HEK293 (cell line): ENCODE data around the gene GATAD2A.

Experiments used
- CTCF ChIA-PET: fragments of 350-600 bp; formaldehyde crosslinking; extraction: SDS; loops from one replicate; lab custom pipeline; 2021; ENCODE audit warnings: antibody characterized with exemption; lab: Yijun Ruan, JAX
- POLR2A ChIA-PET: fragments of 300-600 bp; formaldehyde crosslinking; extraction: SDS; loops from one replicate; lab custom pipeline; 2020; ENCODE audit warnings: antibody characterized with exemption, inconsistent platforms; lab: Yijun Ruan, JAX
- H3K27ac ChIP-seq: fragments of 200-500 bp; sonication (Bioruptor generic); 2 replicates; pipeline ENCODE4 v1.5.1; 2014; ENCODE audit warnings: low read depth, low read length, control low read depth, inconsistent platforms; ENCODE audit errors: extremely low read depth
- H3K36me3 ChIP-seq, 2 experiments: fragments of 200-500 bp in 1 of 2; sonication (Bioruptor generic) in 1 of 2; 1 replicate in 1 of 2; 2 replicates in 1 of 2; pipeline ENCODE4 v1.5.1; 2014 to 2017; ENCODE audit warnings: inconsistent platforms in 2 of 2, low read length in 2 of 2; ENCODE audit not compliant: control insufficient read depth in 2 of 2, insufficient read depth in 1 of 2
- H3K4me1 ChIP-seq: fragments of 200-500 bp; sonication (Bioruptor generic); 2 replicates; pipeline ENCODE4 v1.5.1; 2014; ENCODE audit warnings: mild to moderate bottlenecking, low read length, inconsistent platforms; ENCODE audit not compliant: control insufficient read depth, insufficient read depth
- H3K4me3 ChIP-seq: 2 replicates; pipeline ENCODE4 v1.5.1; 2011; ENCODE audit warnings: low read depth, mild to moderate bottlenecking, control low read depth, low read length, moderate library complexity
- H3K9me3 ChIP-seq: fragments of 200-500 bp; sonication (Bioruptor generic); 2 replicates; pipeline ENCODE4 v1.5.1; 2014; ENCODE audit warnings: low read depth, low read length, inconsistent platforms; ENCODE audit not compliant: control insufficient read depth, insufficient read depth
- BCL11A ChIP-seq: fragments of 450-650 bp; formaldehyde crosslinking; IDR thresholded peaks from 2 replicates; pipeline ENCODE4 v1.5.1; 2016; ENCODE audit warnings: low read depth, missing biosample characterization, missing genetic modification characterization
- KLF8 ChIP-seq: fragments of 450-650 bp; formaldehyde crosslinking; IDR thresholded peaks from 2 replicates; pipeline ENCODE4 v1.5.1; 2016; ENCODE audit warnings: missing biosample characterization, missing genetic modification characterization
- TRIM28 ChIP-seq: IDR thresholded peaks from 2 replicates; pipeline ENCODE4 v1.6.1; 2011; ENCODE audit warnings: low read length, control low read depth, borderline replicate concordance
- ZNF157 ChIP-seq: fragments of 450-650 bp; formaldehyde crosslinking; IDR thresholded peaks from 2 replicates; pipeline ENCODE4 v1.5.1; 2016; ENCODE audit warnings: missing biosample characterization, missing genetic modification characterization
- ZNF2 ChIP-seq: fragments of 450-650 bp; formaldehyde crosslinking; IDR thresholded peaks from 2 replicates; pipeline ENCODE4 v1.5.1; 2016; ENCODE audit warnings: missing biosample characterization, missing genetic modification characterization
- ZNF423 ChIP-seq: fragments of 450-650 bp; formaldehyde crosslinking; IDR thresholded peaks from 2 replicates; pipeline ENCODE4 v1.5.1; 2016; ENCODE audit warnings: missing biosample characterization, missing genetic modification characterization
- TF ChIP-seq, protein P1 (sequence below): fragments of 450-650 bp; formaldehyde crosslinking; IDR thresholded peaks from 2 replicates; pipeline ENCODE4 v1.5.1; 2016; ENCODE audit warnings: missing biosample characterization, missing genetic modification characterization, borderline replicate concordance
- TF ChIP-seq, protein P2 (sequence below): fragments of 450-650 bp; formaldehyde crosslinking; IDR thresholded peaks from 2 replicates; pipeline ENCODE4 v1.5.1; 2017; ENCODE audit warnings: missing biosample characterization, missing genetic modification characterization
- TF ChIP-seq, protein P3 (sequence below): fragments of 450-650 bp; formaldehyde crosslinking; IDR thresholded peaks from 2 replicates; pipeline ENCODE4 v1.5.1; 2016; ENCODE audit warnings: missing biosample characterization, missing genetic modification characterization
- TF ChIP-seq, protein P4 (sequence below): fragments of 450-650 bp; formaldehyde crosslinking; IDR thresholded peaks from 2 replicates; pipeline ENCODE4 v1.5.1; 2016; ENCODE audit warnings: missing biosample characterization, missing genetic modification characterization

Gene GATAD2A

DNA sequence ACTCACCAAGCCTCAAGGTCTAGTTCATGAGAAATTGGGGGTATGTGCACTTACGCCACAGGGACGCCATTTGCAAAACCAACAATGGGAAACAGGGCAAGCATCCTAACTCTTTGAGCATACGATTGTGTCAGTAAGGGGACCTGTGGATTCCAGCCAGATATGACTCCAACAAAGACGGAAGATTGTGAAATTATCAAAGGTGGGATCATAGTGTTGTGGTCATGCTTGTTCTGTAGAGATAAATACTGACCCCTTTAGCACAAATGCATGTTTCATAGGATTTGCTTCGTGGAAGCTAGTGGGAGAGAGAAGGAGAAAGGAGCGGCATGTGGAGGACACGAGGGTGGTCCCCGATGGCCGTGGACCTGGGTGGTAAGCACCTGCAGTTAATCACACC lies 37.8 kb downstream of the GATAD2A start (continued):
- TF ChIP-seq, protein P1, sequence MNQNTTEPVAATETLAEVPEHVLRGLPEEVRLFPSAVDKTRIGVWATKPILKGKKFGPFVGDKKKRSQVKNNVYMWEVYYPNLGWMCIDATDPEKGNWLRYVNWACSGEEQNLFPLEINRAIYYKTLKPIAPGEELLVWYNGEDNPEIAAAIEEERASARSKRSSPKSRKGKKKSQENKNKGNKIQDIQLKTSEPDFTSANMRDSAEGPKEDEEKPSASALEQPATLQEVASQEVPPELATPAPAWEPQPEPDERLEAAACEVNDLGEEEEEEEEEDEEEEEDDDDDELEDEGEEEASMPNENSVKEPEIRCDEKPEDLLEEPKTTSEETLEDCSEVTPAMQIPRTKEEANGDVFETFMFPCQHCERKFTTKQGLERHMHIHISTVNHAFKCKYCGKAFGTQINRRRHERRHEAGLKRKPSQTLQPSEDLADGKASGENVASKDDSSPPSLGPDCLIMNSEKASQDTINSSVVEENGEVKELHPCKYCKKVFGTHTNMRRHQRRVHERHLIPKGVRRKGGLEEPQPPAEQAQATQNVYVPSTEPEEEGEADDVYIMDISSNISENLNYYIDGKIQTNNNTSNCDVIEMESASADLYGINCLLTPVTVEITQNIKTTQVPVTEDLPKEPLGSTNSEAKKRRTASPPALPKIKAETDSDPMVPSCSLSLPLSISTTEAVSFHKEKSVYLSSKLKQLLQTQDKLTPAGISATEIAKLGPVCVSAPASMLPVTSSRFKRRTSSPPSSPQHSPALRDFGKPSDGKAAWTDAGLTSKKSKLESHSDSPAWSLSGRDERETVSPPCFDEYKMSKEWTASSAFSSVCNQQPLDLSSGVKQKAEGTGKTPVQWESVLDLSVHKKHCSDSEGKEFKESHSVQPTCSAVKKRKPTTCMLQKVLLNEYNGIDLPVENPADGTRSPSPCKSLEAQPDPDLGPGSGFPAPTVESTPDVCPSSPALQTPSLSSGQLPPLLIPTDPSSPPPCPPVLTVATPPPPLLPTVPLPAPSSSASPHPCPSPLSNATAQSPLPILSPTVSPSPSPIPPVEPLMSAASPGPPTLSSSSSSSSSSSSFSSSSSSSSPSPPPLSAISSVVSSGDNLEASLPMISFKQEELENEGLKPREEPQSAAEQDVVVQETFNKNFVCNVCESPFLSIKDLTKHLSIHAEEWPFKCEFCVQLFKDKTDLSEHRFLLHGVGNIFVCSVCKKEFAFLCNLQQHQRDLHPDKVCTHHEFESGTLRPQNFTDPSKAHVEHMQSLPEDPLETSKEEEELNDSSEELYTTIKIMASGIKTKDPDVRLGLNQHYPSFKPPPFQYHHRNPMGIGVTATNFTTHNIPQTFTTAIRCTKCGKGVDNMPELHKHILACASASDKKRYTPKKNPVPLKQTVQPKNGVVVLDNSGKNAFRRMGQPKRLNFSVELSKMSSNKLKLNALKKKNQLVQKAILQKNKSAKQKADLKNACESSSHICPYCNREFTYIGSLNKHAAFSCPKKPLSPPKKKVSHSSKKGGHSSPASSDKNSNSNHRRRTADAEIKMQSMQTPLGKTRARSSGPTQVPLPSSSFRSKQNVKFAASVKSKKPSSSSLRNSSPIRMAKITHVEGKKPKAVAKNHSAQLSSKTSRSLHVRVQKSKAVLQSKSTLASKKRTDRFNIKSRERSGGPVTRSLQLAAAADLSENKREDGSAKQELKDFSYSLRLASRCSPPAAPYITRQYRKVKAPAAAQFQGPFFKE (tag by site-specific recombination) = no peak
- TF ChIP-seq ZNF157 (tag by site-specific recombination) = no peak
- TF ChIP-seq KLF8 (tag by site-specific recombination) = no peak
- TF ChIP-seq, protein P2, sequence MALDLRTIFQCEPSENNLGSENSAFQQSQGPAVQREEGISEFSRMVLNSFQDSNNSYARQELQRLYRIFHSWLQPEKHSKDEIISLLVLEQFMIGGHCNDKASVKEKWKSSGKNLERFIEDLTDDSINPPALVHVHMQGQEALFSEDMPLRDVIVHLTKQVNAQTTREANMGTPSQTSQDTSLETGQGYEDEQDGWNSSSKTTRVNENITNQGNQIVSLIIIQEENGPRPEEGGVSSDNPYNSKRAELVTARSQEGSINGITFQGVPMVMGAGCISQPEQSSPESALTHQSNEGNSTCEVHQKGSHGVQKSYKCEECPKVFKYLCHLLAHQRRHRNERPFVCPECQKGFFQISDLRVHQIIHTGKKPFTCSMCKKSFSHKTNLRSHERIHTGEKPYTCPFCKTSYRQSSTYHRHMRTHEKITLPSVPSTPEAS = no peak

DNA sequence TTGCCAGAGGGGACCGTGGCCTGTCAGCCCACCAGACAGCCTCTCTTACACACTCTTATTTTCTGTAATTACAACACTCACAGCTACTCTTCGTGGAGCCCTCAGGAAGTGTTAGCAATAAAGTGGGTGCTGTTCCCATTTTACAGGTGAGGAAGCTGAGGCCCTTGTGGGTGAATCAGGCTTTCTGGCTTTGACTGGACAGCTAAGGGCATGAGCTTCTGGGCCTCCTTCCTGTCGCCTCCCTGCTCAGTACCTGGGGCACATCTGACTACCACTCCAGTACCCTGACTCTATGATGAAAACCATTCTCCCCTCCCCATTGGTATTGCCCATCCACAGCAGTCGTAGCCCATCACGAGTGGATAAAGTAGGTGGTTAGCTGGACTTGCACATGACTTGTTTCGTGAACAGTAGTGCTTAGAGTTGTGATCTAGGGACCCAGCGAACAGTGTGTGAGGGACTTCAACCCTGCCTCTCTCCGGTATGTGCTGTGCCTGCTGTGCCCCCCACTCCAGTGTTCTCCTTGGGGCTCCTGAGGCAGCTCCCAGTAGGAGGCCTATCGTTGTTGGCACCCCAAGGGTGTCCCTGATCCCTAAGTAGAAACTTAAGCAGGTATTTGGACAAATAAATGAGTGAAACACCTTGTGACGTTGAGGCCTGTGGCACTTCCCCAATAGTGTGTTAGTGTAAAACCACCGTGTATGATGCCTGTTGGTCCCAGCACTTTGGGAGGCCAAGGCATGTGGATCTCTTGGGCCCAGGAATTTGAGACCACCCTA lies 38.6 kb downstream of the GATAD2A start:
- peaks cover 0 to 8% of the 10 kb centered on the region in 2 experiments; a peak in 1 of 3 replicates for H3K36me3 ChIP-seq
- H3K27ac ChIP-seq = no peak overlapping the region
- no peaks in the 10 kb centered on the region for H3K9me3 ChIP-seq
- ChIA-PET POLR2A (interaction anchor here (0.6 kb wide), 2 partner anchors 15 to 469 kb away, joined by 4 to 6 read pairs; no protein-coding TSS in a partner anchor), CTCF (interaction anchor here (0.6 to 0.8 kb wide), 3 partner anchors 31 to 225 kb away, joined by 3 read pairs; partner anchors contain the start of genes GATAD2A and ZNF101)
- H3K4me1 ChIP-seq = 0 out of 2 replicates have a peak, but pooled peaks cover 9% of the 10 kb centered on the region
- TF ChIP-seq, protein P3, sequence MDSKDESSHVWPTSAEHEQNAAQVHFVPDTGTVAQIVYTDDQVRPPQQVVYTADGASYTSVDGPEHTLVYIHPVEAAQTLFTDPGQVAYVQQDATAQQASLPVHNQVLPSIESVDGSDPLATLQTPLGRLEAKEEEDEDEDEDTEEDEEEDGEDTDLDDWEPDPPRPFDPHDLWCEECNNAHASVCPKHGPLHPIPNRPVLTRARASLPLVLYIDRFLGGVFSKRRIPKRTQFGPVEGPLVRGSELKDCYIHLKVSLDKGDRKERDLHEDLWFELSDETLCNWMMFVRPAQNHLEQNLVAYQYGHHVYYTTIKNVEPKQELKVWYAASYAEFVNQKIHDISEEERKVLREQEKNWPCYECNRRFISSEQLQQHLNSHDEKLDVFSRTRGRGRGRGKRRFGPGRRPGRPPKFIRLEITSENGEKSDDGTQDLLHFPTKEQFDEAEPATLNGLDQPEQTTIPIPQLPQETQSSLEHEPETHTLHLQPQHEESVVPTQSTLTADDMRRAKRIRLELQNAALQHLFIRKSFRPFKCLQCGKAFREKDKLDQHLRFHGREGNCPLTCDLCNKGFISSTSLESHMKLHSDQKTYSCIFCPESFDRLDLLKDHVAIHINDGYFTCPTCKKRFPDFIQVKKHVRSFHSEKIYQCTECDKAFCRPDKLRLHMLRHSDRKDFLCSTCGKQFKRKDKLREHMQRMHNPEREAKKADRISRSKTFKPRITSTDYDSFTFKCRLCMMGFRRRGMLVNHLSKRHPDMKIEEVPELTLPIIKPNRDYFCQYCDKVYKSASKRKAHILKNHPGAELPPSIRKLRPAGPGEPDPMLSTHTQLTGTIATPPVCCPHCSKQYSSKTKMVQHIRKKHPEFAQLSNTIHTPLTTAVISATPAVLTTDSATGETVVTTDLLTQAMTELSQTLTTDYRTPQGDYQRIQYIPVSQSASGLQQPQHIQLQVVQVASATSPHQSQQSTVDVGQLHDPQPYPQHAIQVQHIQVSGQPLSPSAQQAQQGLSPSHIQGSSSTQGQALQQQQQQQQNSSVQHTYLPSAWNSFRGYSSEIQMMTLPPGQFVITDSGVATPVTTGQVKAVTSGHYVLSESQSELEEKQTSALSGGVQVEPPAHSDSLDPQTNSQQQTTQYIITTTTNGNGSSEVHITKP (tag by site-specific recombination) = peak; percentile 51; the same call in 1 of the 2 replicates
- TF ChIP-seq ZNF423 (tag by site-specific recombination) = no peak
- no peak overlapping the region for H3K4me3 ChIP-seq

DNA sequence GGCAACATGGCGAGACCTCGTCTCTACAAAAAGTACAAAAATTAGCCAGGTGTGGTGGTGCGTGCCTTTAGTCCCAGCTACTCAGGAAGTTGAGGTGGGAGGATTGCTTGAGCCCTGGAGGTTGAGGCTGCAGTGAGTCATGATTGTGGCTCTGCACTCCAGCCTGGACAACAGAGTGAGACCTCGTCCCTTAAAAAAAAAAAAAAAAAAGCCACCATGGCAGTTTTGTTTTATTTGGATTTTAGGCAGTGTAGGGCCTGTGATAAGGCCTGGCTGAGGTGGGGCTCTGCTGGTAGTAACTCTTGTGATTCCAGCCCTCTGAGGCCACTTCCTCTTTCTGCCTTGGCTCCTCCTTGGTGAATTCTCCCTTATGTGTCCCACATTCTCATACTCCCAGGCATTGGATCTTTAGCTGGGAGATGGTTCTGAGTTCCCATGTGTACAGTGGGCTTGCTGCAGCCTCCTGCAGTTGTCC lies 39.2 kb downstream of the GATAD2A start:
- H3K4me3 ChIP-seq = no peak overlapping the region
- peaks cover 0 to 8% of the 10 kb centered on the region in 2 experiments; a peak in 1 of 3 replicates for H3K36me3 ChIP-seq
- TF ChIP-seq BCL11A (tag by site-specific recombination) (no peak), TRIM28 (0 out of 2 replicates have a peak, but pooled peaks have one; percentile 20), ZNF2 (tag by site-specific recombination) (no peak)
- TF ChIP-seq, protein P4, sequence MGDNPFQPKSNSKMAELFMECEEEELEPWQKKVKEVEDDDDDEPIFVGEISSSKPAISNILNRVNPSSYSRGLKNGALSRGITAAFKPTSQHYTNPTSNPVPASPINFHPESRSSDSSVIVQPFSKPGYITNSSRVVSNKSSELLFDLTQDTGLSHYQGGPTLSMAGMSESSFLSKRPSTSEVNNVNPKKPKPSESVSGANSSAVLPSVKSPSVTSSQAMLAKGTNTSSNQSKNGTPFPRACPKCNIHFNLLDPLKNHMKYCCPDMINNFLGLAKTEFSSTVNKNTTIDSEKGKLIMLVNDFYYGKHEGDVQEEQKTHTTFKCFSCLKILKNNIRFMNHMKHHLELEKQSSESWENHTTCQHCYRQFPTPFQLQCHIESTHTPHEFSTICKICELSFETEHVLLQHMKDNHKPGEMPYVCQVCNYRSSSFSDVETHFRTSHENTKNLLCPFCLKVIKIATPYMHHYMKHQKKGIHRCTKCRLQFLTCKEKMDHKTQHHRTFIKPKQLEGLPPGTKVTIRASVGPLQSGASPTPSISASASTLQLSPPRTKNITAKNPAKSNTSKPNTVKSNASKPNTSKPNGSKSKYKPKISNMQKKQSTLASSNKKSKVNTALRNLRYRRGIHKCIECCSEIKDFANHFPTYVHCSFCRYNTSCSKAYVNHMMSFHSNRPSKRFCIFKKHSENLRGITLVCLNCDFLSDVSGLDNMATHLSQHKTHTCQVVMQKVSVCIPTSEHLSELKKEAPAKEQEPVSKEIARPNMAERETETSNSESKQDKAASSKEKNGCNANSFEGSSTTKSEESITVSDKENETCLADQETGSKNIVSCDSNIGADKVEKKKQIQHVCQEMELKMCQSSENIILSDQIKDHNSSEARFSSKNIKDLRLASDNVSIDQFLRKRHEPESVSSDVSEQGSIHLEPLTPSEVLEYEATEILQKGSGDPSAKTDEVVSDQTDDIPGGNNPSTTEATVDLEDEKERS (tag by site-specific recombination) = no peak
- 0 out of 2 replicates have a peak, but pooled peaks cover 9% of the 10 kb centered on the region for H3K4me1 ChIP-seq
- POLR2A ChIA-PET = interaction anchor here (0.6 kb wide), 2 partner anchors 15 to 470 kb away, joined by 4 to 6 read pairs; no protein-coding TSS in a partner anchor
- H3K9me3 ChIP-seq = no peaks in the 10 kb centered on the region
- CTCF ChIA-PET = interaction anchor here (0.6 to 0.9 kb wide), 2 partner anchors 31 to 38 kb away, joined by 3 read pairs; no protein-coding TSS in a partner anchor
- H3K27ac ChIP-seq = no peak overlapping the region
